ENCODE data around the gene NDUFS6.

DNA sequence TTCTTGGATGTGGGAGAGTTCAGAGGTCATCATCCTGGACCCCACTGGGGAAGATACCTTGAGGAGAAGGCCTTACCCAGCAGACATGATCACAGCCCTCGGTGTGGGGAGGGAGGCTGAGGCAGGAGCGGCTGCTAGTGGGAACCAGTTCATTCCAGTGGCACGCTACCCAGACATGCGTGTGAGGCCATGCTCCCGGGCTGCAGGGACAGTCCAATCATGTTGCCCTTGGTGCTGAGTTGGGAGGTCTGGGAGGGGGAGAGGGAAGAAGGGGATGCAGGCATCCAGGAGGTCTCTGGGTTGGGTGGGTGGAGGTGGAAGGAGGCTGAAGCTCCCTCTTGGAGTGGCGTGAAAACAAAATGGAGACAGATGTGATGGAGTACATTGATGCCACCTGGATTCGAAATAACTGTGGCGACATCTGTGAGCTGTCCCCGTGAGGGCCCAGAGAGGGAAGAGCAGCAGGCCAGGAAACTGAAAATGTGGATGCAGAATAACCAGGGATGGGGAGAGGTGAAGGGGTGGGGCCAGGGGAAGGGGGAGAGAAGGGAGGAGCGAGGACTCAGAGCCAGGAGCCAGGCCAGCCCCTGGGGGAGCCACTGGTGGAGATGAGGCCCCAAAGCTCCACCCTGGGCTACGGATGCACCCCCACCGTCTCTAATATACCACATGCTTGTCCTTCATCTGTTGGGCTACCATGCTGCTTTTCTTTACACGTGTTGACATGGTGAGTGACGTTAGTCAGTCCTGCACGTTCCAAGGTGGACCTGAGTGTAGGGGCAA lies 16.2 kb downstream of the NDUFS6 start:
- TF ChIP-seq, protein P1, sequence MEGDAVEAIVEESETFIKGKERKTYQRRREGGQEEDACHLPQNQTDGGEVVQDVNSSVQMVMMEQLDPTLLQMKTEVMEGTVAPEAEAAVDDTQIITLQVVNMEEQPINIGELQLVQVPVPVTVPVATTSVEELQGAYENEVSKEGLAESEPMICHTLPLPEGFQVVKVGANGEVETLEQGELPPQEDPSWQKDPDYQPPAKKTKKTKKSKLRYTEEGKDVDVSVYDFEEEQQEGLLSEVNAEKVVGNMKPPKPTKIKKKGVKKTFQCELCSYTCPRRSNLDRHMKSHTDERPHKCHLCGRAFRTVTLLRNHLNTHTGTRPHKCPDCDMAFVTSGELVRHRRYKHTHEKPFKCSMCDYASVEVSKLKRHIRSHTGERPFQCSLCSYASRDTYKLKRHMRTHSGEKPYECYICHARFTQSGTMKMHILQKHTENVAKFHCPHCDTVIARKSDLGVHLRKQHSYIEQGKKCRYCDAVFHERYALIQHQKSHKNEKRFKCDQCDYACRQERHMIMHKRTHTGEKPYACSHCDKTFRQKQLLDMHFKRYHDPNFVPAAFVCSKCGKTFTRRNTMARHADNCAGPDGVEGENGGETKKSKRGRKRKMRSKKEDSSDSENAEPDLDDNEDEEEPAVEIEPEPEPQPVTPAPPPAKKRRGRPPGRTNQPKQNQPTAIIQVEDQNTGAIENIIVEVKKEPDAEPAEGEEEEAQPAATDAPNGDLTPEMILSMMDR (IDR thresholded peaks at IDR 0.05; ENCODE audit: insufficient read depth, low read depth, low read length), result no peak
- TF ChIP-seq EZH2 (IDR thresholded peaks at IDR 0.05; ENCODE audit: insufficient read depth, low read length), result no peak

Data from astrocyte (in vitro differentiated cells and primary cell).